ENCODE measurements around the gene LRRK2.

Gene LRRK2

DNA sequence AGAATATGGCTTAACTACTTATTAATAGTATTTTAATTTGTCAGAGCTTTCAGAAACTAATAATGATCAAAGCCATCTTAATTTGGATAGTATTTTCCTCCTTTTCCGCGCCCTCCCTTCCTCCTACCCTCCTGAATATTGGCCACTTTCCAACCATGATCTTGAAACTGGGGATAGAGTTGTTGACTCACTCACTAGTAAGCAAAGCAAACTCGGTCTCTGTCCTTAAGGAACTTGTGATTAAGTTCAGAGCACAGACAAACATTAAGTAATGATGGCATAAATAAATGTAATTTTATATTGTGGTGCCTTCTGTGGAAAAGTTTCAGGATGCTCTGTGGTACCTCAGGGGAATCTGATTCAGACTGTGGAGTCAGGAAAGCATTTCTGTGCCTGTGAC, 75.7 kb downstream of the LRRK2 start:
- Histone ChIP-seq H3K27ac (no peak overlapping the region), H3K4me3 (no peak overlapping the region)

DNA sequence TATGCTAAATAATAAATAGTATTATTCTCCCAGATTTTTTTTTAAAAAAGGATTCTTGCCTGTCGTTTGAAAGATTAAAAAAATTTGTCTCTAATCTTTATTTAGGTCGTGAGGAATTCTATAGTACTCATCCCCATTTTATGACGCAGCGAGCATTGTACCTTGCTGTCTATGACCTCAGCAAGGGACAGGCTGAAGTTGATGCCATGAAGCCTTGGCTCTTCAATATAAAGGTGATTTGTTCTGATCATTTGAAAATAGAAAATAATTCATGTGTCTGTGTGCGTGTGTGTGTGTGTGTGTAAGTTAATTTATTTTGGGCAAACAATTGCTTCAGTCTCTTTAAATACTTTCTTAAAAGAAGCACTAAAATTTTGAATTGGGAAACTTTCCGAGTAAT, 84.2 kb downstream of the LRRK2 start:
- no peak overlapping the region for H3K4me3 ChIP-seq
- no peak overlapping the region for H3K27ac ChIP-seq

DNA sequence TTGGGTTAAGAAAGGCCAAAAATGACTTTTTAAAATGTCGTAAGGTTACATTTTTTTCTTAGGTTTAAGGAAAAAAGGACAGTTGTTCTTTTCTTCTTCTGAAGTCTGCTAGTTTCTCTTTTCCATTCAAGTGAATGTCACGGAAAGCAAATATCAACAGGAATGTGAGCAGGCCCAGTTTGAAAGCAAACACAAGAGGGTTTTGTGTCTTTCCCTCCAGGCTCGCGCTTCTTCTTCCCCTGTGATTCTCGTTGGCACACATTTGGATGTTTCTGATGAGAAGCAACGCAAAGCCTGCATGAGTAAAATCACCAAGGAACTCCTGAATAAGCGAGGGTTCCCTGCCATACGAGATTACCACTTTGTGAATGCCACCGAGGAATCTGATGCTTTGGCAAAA, 85.4 kb downstream of the LRRK2 start:
- H3K27ac ChIP-seq, result peak overlapping the region in 1 of 21 experiments; percentile 31
- no peak overlapping the region for H3K4me3 ChIP-seq

DNA sequence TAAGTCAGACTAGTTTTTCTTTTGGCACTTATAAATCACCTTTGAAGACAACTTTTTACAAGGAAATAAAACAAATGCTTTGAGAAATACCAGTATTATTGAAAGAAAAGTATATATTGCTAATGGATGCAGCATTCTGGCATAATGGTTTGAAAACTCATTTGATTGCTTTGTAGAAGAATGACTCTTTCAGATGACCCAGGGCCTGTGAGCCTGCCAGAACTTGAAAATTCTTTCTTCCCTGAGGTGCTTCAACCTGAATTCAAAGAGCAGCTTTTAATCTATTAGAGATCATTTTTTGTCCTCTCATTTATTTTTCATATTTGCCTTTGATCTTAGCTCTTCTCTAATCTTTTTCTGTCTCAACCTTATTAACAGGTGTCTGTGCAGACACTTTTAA, 87.4 kb downstream of the LRRK2 start:
- H3K27ac ChIP-seq, result no peak overlapping the region
- H3K4me3 ChIP-seq, result no peak overlapping the region

DNA sequence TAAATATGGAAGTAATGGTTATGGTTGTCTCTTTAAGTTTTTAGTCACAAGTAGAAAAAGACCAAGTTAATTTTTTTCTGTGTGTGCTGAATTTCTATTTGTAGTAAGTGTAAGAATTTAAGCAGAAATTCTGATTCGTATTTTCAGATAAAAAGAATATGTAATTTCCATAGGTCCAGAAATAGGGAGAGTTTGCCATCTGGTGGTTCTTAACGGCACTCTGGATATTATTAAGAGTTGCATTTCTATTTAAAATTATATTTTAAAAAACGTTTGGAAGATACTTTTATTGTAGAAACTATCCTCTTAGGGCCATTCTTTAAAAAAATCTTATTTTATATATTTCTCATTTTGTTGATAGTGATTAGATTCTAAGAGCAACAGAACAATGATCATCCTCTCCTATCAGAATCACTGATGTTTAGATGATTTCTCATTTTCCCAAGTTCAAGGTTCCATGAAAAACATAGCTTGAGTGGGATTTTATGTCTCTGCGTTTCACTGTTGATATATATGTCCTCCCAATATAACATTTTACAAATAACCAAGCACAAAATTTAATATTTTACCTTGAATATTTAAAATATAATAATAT, 88.3 kb downstream of the LRRK2 start:
- H3K4me3 ChIP-seq, result no peak overlapping the region
- H3K27ac ChIP-seq, result no peak overlapping the region

DNA sequence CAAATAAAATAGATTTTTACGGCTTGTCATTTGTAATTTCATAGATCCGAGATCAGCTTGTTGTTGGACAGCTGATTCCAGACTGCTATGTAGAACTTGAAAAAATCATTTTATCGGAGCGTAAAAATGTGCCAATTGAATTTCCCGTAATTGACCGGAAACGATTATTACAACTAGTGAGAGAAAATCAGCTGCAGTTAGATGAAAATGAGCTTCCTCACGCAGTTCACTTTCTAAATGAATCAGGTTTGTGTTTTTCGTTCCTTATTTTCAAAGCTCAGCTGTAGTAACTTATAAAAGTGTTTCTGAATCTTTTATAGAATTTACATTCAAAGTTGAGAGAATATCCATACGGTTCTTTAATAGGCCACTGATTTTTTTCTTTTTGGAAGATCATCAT, 89.1 kb downstream of the LRRK2 start:
- no peak overlapping the region for H3K27ac ChIP-seq
- H3K4me3 ChIP-seq, result no peak overlapping the region

DNA sequence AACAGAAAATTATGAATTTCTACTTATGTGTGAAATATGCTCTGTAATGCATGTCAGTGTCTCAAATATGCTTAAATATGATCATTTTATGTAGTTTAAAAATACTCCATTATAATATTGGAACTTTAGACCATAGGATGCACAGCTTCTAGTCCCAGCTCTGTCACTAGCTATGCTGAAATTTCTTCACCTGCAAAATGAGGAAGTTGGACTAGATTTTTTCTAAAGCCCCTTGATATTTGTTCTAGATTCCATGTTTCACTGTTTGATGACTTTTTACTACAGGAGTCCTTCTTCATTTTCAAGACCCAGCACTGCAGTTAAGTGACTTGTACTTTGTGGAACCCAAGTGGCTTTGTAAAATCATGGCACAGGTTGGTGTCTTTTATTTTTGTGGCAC, 90.1 kb downstream of the LRRK2 start:
- Histone ChIP-seq H3K27ac (no peak overlapping the region), H3K4me3 (no peak overlapping the region)

DNA sequence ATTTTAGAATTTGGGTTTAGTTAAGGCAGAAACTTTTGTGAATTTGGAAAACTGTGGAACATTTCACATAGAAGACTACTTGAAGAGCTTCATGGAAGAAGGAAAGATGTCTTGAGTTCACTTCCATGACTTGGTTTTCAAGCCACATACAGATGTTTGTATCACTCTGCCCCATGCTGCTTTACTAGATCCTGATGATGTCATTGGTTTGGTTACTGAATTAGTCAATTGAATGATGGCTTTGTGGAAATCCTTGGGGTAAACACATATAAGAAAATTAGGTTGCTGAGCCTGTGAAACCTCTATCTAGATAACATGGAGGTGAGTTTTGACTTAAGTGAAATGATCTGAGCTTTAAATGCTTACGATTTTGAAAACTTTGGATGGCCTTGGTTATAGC, 90.6 kb downstream of the LRRK2 start:
- Histone ChIP-seq H3K4me3 (no peak overlapping the region), H3K27ac (no peak overlapping the region)

DNA sequence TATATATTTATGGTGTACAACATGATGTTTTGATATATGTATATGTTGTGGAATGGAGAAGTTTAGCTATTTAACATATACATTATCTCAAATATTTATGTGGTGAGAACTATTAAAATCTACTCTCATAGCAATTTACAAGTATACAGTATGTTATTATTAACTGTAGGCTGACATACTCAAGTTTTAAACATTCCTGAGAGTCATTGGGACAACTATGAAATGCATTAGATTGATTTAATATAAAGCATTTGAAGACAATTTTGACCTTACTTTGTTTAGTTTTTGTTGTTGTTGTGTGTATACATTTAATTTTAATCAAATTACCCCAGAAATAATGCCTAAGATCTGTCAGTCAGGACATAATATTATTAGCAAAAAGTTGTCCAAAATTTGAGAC, 99.5 kb downstream of the LRRK2 start:
- Histone ChIP-seq H3K27ac (no peak overlapping the region), H3K4me3 (no peak overlapping the region)

DNA sequence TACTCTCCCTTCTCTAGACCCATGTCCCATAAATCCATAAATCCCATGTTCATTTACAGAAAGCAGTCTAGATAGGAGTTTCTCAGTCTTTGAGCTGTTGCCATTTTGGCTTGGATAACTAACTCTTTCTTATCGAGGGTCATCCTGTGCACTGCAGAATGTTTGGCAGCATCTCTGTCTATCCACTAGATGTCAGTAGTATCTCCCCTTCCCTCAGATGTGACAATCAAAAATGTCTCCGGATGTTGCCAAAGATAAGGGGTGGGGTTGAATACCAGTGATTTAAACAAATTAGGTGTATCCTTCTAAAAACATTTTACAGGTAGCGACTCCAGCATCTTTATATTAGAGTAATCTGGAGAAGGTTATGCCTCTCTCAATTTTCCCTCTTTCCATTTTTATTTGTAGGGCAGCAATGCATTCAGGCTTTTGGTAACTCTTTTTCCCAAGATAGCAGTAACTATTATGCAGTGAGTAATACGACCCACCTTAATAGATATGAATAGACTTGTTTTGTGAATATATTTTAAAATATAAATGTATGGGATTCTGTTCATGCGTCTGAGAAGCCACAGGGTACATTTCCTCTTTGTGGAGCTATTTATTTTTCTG, 100.7 kb downstream of the LRRK2 start:
- Histone ChIP-seq H3K27ac (no peak overlapping the region), H3K4me3 (no peak overlapping the region)

DNA sequence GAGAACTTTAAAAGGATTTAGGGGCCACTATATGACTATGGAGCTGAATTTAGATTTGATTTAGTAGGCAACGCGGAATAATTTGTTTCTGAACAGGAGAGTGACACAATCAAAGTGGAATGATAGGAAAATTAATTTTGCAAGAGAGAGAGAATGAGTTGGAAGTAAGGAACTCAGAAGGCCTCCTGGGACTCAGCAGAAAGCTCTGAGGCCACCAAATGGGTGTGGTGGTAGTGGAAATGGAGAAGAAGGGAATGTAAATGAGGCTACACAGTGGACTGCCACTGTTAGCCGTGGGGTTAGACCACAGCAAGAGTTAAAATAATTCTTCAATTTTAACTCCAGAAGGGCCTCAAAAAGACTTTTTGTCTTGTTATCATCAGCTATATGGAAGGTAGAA, 102.7 kb downstream of the LRRK2 start:
- no peak overlapping the region for H3K27ac ChIP-seq
- H3K4me3 ChIP-seq, result no peak overlapping the region

DNA sequence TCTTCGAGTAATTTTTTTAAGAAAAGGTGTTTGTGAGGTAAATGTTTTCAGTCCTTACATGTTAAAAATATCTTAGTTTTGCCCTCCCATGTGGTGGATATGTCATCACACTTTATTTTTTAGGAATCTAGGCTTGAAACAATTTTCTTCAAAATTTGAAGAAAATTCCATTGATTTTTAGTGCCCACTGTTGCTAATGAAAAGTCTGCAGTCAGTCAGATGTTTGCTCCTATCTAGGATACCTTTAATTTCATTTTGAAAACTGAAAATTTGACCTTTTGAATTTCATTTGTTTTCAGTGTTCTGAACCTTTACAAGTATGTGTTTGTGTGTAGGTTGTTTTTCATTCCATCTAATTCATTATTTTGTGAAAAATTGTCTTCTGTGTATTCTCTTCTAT, 105.4 kb downstream of the LRRK2 start:
- H3K4me3 ChIP-seq, result no peak overlapping the region
- H3K27ac ChIP-seq, result no peak overlapping the region

DNA sequence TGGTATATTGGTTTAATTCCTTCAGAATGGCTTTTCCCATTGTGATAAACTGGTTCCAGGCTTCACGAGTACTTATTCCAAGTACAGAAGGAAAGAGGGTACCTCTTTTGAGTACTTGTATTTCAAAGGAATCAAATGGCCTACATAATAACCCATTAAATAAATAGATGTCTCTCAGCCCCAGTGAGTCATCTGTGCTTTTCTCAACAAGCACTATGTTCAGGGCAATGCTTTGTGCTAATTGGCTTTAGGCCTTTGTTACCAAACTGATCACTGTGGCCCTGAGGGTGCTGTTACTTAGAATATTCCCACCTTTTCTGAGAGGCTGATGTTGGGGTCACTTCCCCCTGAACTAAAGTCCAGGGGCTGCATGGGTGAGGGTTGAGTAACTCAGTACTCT, 107.1 kb downstream of the LRRK2 start:
- Histone ChIP-seq H3K4me3 (no peak overlapping the region), H3K27ac (no peak overlapping the region)

DNA sequence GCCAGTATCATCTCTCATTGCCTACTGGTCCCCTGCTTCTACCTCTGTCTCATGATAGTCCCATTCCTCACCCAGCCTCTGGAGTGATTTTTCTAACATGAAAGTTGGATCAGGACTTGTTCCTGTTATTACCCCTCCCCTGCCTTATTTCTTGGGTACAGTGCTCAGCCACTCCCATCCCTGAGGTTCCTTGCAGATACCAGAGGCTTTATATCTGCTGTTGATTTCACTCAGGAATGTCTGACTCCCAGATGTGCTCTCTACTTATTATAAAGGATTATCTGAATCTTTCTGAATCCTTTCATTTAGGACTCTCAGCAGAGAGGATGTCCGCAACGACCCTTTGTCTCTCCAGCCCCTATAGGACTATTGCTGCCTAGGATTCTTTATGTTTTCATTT, 111.2 kb downstream of the LRRK2 start:
- H3K27ac ChIP-seq, result peak overlapping the region in 1 of 21 experiments; percentile 8
- H3K4me3 ChIP-seq, result no peak overlapping the region

DNA sequence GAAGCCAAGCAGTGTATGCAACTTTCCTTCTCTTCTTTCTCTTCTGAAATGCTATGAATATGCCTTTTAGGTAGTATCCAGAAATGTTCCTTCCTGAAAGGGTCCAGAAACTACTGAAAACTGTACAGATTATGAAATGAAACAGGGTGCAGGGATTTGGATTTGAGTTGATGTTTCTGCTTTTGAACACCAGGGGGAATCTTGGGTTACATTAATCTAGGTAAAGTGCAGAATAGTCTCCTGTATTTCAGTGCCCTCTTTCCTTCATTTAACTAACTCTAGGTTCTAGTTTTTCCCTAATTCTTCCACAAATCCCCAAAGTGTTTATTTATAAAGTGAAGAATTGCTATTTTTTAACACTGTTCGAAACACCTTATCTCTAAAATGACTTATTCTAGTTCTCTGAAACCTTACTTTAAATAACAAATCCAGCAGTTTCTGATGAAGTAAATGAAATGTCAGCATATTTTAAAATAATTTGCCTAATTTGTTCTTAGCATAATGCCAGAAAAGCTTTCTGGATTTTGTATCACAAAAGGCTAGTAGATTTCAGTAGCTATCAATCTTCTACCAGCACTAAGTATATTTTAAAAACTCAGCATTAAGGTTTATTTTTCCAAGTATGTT, 111.9 kb downstream of the LRRK2 start:
- H3K4me3 ChIP-seq, result no peak overlapping the region
- no peak overlapping the region for H3K27ac ChIP-seq

DNA sequence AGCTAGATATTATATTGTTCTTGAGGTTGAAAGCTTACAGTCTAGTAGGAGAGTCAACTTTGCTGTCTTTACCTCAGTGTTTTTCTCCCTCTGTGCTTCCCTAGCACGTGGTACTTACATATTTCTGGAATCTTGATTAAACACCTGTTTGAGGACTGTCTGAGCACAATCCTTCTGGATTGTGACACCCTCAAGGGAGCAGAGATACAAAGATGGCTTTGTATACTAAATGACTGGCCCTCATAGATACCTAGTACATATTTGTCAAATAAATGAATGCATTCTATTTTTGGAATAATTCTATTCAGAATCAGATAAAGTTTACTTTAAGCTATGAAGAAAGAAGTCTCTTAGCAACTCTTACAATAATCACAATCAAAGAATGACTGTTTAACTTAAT, 113.3 kb downstream of the LRRK2 start:
- H3K4me3 ChIP-seq, result no peak overlapping the region
- H3K27ac ChIP-seq, result no peak overlapping the region

DNA sequence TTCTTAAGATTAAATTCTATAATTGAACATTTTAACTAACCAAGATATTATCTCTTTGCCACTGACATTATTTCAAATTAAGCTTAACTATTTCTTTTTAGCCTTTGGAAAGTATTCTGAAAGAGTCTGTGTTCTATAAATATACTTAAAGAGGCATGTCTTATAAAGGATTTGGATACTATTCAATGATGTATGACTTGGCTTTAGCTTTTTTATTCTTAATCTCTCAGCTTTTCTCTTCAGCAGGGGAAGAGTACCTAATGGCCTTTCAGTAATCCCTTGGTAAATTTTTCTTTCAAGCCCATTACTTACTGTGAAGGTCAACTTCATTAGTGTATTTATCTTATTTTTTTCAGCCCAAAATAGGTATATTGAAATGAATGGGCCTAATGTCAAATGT, 113.8 kb downstream of the LRRK2 start:
- Histone ChIP-seq H3K27ac (no peak overlapping the region), H3K4me3 (no peak overlapping the region)

DNA sequence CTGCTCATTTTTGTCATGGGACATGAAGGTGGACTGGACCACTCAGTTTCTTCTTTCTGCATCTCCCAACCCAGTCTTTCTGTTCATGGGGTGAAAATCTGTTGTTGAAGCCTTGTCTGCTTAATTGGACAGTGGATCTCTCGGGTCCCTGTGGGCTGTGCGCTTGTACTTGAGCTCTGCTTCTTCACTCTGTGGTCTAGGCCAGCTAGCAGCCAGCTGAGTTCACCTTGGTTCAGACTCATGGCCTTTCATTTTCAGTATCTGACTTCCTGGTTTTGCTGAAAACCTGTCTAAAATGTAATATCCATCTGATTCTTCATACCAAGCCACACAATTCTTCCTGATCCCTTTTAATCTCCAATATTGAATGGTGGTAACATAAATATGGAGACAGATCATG, 117.2 kb downstream of the LRRK2 start:
- no peak overlapping the region for H3K27ac ChIP-seq
- H3K4me3 ChIP-seq, result no peak overlapping the region

DNA sequence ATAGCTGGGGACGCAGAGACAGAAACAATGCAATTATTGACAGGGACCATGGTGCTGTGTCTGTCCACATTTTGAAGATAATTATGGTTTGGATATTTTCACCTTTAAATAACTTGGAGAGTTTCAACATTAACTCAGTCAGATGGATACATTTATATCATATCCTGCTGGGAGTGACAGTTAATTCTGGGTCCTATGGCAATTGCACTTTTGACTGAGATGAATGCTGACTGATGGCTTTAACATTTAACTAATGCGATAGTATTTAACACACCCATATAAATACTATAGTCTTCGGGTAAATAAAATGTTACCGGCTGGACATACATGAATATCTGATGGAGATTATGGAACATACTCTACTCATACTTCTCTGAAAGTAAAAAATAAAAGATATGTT, 118.3 kb downstream of the LRRK2 start:
- H3K4me3 ChIP-seq, result no peak overlapping the region

DNA sequence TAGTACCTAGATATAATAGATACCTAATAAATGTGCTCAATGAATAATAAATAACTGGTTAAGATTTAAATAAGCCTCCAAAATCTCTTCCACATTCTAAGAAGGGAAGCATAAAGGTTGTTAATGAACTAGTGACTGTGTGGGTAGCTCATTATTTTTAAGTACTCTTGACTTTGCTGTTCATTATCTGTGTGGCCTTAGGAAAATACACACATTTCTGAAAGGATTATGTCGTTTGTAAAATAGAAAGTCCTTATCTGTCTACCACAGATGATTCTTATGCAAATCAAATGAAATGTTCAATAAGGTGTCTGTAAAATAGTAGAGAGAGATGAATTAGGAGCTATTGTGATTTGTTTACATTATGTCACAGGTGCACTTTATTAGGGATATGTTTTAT, 119.5 kb downstream of the LRRK2 start:
- no peak overlapping the region for H3K27ac ChIP-seq
- H3K4me3 ChIP-seq, result no peak overlapping the region

More for the DNA sequence above, 118.3 kb downstream of the LRRK2 start:
- H3K27ac ChIP-seq, result no peak overlapping the region

DNA sequence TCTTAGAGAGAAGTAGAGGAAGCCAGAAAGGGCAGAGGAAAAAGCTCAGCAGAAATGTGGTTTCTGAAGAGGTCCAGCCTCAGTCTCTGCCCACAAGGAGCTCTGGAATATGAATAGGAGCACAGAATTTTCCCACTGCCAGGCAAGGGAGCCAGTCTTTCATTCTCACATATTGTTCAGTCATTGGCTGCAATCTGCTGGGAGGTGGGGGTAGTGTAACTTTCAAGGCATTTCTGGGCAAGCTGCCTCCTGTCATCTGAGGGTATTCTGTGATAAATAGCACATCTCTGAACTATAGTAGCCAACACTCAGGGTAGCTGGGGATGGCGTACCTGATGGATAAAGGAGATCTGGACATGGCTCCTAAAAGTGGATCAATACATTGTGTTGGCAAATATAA, 127.2 kb downstream of the LRRK2 start:
- no peak overlapping the region for H3K27ac ChIP-seq
- no peak overlapping the region for H3K4me3 ChIP-seq

DNA sequence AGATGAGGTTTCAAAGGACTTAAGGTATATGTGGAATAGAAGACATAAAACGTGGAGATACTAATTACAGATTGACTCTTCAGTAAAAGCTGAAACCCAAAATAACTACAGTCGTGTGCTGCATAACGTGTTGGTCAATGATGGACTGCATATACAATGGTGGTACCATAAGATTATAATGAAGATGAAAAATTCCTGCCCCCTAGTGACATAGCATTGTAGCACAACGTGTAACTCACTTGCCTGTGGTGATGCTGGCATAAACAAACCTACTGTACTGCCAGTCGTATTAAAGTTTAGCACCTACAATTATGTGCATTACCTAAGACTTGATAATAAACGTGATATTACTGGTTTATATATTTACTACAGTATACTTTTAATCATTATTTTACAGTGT, 150.3 kb downstream of the LRRK2 start:
- no peak overlapping the region for H3K27ac ChIP-seq
- no peak overlapping the region for H3K4me3 ChIP-seq

Data from skin epidermis (tissue), 12 donors.